ENCODE measurements around the gene SCAP. TPM values are rescaled to one million over a fixed set of nuclear protein-coding genes. Genes with fewer than 3 reads are reported as not detected.
A peak's percentile ranks its signal among the peaks of the same experiment; 100 is the strongest.

The SCAP gene
- total and polyA plus RNA-seq, 2 experiments from 2014 or later: 35.5 to 141 TPM

- Histone ChIP-seq H3F3A (replicated peaks; ENCODE audit: low read depth) (peaks cover 16% of the 10 kb centered on the region), H3K4me3 (peak overlapping the region; percentile 36), H3K9me2 (ENCODE audit: insufficient read depth) (no peaks in the 10 kb centered on the region), H3K27me3 (ENCODE audit: insufficient read depth) (no peaks in the 10 kb centered on the region), H3K79me2 (replicated peaks; ENCODE audit: insufficient read depth) (no peaks in the 10 kb centered on the region), H3K36me3 (ENCODE audit: insufficient read depth) (no peaks in the 10 kb centered on the region), H2AFZ (no peak overlapping the region), H4K20me1 (replicated peaks; ENCODE audit: insufficient read depth) (no peaks in the 10 kb centered on the region), H3K27ac (ENCODE audit: low read depth) (peak overlapping the region; percentile 94), H3K4me2 (peak overlapping the region; percentile 60), H3K4me1 (ENCODE audit: insufficient read depth) (peaks cover 34% of the 10 kb centered on the region)
- Mint-ChIP-seq H3K27ac (peak overlapping the region; percentile 89), H3K9me3 (peaks cover 3% of the 10 kb centered on the region; the same call in 2 of the 3 replicates), H3K4me3 (peak overlapping the region; percentile 56), H3K4me1 (peaks cover 21% of the 10 kb centered on the region), H3K36me3 (ENCODE audit: low read depth) (peaks cover 5% of the 10 kb centered on the region), H3K27me3 (ENCODE audit: insufficient read depth, low read depth, poor library complexity) (peaks cover 12% of the 10 kb centered on the region)
- peak; percentile 43 for DNase-seq (ENCODE audit: low spot score)
- ATAC-seq: peak; percentile 51
- TF ChIP-seq POLR2AphosphoS5 (IDR thresholded peaks at IDR 0.05; ENCODE audit: low read depth) (no peak), JUNB (IDR thresholded peaks at IDR 0.05; ENCODE audit: unreplicated experiment) (no peak), EZH2phosphoT487 (IDR thresholded peaks at IDR 0.05; ENCODE audit: unreplicated experiment) (no peak), CTCF (conservative IDR thresholded peaks at IDR 0.05; ENCODE audit: low read depth in 2 of 2) (no peak), ZNF462 (CRISPR knock-in tag; IDR thresholded peaks at IDR 0.05) (no peak), ZNF114 (CRISPR knock-in tag; IDR thresholded peaks at IDR 0.05) (no peak), CREB1 (CRISPR knock-in tag; IDR thresholded peaks at IDR 0.05; ENCODE audit: low read depth) (no peak), NANOG (IDR thresholded peaks at IDR 0.05; ENCODE audit: borderline replicate concordance) (no peak), ETS1 (IDR thresholded peaks at IDR 0.05) (no peak), ZNF331 (CRISPR knock-in tag; IDR thresholded peaks at IDR 0.05; ENCODE audit: low read depth) (no peak), EZH2 (IDR thresholded peaks at IDR 0.05; ENCODE audit: low read depth, unreplicated experiment) (no peak), REST (IDR thresholded peaks at IDR 0.05; ENCODE audit: unreplicated experiment) (no peak), STAT1 (IDR thresholded peaks at IDR 0.05; ENCODE audit: unreplicated experiment) (no peak)
Observed at GRCh38 chr3:47482366-47482765, 6.6 kb upstream of the SCAP start.
